ENCODE measurements around the gene MAML3. TPM values are rescaled to one million over a fixed set of nuclear protein-coding genes. Genes with fewer than 3 reads are reported as not detected.
A peak's percentile ranks its signal among the peaks of the same experiment; 100 is the strongest.

The MAML3 gene
- total and polyA plus RNA-seq, 2 of the 13 experiments (the other 11 are each of a cell fraction or from before 2014, with no cell fraction given) = 0.05 to 0.13 TPM

- TF ChIP-seq ZBTB39 (CRISPR knock-in tag; IDR thresholded peaks at IDR 0.05) = no peak
- no peak for TF ChIP-seq TGIF2 (CRISPR knock-in tag; IDR thresholded peaks at IDR 0.05)
- no peak for TF ChIP-seq DZIP1 (CRISPR knock-in tag; IDR thresholded peaks at IDR 0.05)
- TF ChIP-seq ZNF30 (CRISPR knock-in tag; IDR thresholded peaks at IDR 0.05) = no peak
- TF ChIP-seq ZNF562 (CRISPR knock-in tag; IDR thresholded peaks at IDR 0.05; ENCODE audit: borderline replicate concordance) = no peak
- TF ChIP-seq SKI (IDR thresholded peaks at IDR 0.05; ENCODE audit: partially characterized antibody) = no peak
- no peak for TF ChIP-seq ZNF12 (CRISPR knock-in tag; IDR thresholded peaks at IDR 0.05)
- no peak for TF ChIP-seq CERS6 (CRISPR knock-in tag; IDR thresholded peaks at IDR 0.05)
- no peak for TF ChIP-seq RXRB (CRISPR knock-in tag; IDR thresholded peaks at IDR 0.05; ENCODE audit: borderline replicate concordance)
- peak; percentile 58 for TF ChIP-seq SMC3 (IDR thresholded peaks at IDR 0.05; ENCODE audit: low read length)
- TF ChIP-seq TEAD3 (CRISPR knock-in tag; optimal IDR thresholded peaks at IDR 0.05; ENCODE audit: borderline replicate concordance) = peak; percentile 27
- TF ChIP-seq GATAD2A (CRISPR knock-in tag; IDR thresholded peaks at IDR 0.05) = 0 out of 2 replicates have a peak, but pooled peaks have one; percentile 19
- no peak for TF ChIP-seq CBX1 (IDR thresholded peaks at IDR 0.05; ENCODE audit: low read depth)
- no peak for TF ChIP-seq HIVEP1 (CRISPR knock-in tag; IDR thresholded peaks at IDR 0.05)
- no peak for TF ChIP-seq JUN (CRISPR knock-in tag; IDR thresholded peaks at IDR 0.05)
- no peak for TF ChIP-seq ZNF543 (CRISPR knock-in tag; IDR thresholded peaks at IDR 0.05)
- 0 out of 2 replicates have a peak, but pooled peaks have one; percentile 25 for TF ChIP-seq ELF1 (CRISPR knock-in tag; IDR thresholded peaks at IDR 0.05)
- TF ChIP-seq ZNF761 (CRISPR knock-in tag; conservative IDR thresholded peaks at IDR 0.05) = no peak
- TF ChIP-seq, protein P1, sequence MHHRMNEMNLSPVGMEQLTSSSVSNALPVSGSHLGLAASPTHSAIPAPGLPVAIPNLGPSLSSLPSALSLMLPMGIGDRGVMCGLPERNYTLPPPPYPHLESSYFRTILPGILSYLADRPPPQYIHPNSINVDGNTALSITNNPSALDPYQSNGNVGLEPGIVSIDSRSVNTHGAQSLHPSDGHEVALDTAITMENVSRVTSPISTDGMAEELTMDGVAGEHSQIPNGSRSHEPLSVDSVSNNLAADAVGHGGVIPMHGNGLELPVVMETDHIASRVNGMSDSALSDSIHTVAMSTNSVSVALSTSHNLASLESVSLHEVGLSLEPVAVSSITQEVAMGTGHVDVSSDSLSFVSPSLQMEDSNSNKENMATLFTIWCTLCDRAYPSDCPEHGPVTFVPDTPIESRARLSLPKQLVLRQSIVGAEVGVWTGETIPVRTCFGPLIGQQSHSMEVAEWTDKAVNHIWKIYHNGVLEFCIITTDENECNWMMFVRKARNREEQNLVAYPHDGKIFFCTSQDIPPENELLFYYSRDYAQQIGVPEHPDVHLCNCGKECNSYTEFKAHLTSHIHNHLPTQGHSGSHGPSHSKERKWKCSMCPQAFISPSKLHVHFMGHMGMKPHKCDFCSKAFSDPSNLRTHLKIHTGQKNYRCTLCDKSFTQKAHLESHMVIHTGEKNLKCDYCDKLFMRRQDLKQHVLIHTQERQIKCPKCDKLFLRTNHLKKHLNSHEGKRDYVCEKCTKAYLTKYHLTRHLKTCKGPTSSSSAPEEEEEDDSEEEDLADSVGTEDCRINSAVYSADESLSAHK (CRISPR knock-in tag; IDR thresholded peaks at IDR 0.05; ENCODE audit: borderline replicate concordance) = no peak
- no peak for TF ChIP-seq ZNF367 (CRISPR knock-in tag; IDR thresholded peaks at IDR 0.05; ENCODE audit: borderline replicate concordance)
- peak; percentile 9; the same call in 1 of the 2 replicates for TF ChIP-seq ETV5 (CRISPR knock-in tag; IDR thresholded peaks at IDR 0.05; ENCODE audit: borderline replicate concordance)
Measured at GRCh38 chr4:139761461-139761860, 392.5 kb downstream of the MAML3 start (continued).

Data from HepG2 (cell line).